AG10803 (cell line): ENCODE data around the gene SYDE1.

ENCODE experiments used
- DNase-seq: peaks from one replicate; pipeline ENCODE4 v3.0.0; 2010; ENCODE audit warnings: low read depth
- H3K4me3 ChIP-seq: 2 replicates; pipeline ENCODE4 v1.5.1; 2011; ENCODE audit warnings: mild to moderate bottlenecking, low read length, control low read depth
- TF ChIP-seq, protein P1 (sequence below): conservative IDR thresholded peaks from 2 replicates; pipeline ENCODE4 v1.5.1; 2011; ENCODE audit warnings: mild to moderate bottlenecking, low read length, control low read depth, inconsistent platforms

SYDE1 gene

DNA sequence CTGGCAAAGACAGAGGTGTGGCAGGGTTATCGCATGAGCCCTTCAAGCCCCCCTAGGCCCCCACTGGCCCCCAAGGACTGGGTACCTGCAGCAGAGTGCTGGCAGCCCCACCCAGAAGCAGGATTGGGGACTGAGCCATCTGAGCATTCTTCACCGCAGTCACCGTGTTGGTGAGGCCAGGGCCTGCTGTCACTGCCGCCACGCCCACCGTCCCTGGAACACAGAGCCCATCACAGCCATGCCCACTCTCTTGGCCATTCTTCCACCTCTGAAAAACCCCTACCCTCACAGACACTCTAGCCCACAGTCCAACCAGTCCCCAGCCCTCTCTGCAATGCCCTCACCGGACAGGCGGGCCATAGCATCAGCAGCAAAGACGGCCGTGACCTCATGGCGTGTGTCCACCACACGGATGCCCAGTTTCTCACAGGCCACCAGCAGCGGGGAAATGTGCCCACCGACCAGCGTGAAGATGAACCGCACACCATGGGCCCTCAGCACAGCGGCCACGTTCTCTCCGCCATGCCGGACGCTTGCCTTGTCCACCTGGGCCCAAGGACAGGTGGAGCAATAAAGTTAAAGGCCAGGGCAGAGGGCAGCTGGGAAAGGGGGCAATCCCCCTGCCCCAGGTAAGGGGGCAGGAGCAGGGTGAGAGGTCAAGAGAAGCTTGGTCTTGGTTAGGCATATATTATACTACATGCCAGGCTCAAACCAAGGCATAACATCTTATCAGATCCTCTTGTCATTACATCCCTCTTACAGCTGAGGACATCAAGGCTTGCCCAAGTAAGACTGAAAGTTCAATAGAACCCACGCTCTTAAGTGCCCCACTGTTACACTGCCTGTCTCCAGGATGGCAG lies 16.1 kb downstream of the SYDE1 start:
- no peak overlapping the region; the same call in 1 of the 2 replicates for H3K4me3 ChIP-seq
- no peak for DNase-seq
- TF ChIP-seq, protein P1, sequence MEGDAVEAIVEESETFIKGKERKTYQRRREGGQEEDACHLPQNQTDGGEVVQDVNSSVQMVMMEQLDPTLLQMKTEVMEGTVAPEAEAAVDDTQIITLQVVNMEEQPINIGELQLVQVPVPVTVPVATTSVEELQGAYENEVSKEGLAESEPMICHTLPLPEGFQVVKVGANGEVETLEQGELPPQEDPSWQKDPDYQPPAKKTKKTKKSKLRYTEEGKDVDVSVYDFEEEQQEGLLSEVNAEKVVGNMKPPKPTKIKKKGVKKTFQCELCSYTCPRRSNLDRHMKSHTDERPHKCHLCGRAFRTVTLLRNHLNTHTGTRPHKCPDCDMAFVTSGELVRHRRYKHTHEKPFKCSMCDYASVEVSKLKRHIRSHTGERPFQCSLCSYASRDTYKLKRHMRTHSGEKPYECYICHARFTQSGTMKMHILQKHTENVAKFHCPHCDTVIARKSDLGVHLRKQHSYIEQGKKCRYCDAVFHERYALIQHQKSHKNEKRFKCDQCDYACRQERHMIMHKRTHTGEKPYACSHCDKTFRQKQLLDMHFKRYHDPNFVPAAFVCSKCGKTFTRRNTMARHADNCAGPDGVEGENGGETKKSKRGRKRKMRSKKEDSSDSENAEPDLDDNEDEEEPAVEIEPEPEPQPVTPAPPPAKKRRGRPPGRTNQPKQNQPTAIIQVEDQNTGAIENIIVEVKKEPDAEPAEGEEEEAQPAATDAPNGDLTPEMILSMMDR: no peak

DNA sequence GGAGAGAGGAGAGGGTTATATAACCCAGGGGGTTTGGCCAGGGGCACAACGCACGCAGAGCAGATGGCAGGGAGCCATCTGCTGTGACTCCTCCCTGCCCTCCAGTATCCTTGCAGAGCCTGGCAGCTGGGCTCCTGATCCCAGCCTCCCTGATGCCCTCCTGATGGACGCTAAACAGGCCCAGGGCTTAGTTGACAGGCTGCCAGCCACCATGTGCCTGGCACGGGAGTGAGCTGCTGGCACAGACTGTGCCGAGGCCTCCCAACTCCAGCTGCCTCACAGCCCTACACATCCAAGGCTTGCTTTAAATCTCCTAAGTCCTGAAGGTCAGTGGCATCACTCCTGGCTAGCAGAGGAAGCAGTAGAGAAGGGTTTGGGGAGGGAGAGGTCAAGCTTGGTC lies 16.7 kb downstream of the SYDE1 start:
- peak; percentile 29 for DNase-seq
- peak overlapping the region; percentile 95 for H3K4me3 ChIP-seq
- TF ChIP-seq, protein P1: no peak

- no peak for DNase-seq
- TF ChIP-seq, protein P1: no peak
- H3K4me3 ChIP-seq: peak overlapping the region; percentile 95
Observed at GRCh38 chr19:15124572-15125231, 17.5 kb downstream of the SYDE1 start.

DNA sequence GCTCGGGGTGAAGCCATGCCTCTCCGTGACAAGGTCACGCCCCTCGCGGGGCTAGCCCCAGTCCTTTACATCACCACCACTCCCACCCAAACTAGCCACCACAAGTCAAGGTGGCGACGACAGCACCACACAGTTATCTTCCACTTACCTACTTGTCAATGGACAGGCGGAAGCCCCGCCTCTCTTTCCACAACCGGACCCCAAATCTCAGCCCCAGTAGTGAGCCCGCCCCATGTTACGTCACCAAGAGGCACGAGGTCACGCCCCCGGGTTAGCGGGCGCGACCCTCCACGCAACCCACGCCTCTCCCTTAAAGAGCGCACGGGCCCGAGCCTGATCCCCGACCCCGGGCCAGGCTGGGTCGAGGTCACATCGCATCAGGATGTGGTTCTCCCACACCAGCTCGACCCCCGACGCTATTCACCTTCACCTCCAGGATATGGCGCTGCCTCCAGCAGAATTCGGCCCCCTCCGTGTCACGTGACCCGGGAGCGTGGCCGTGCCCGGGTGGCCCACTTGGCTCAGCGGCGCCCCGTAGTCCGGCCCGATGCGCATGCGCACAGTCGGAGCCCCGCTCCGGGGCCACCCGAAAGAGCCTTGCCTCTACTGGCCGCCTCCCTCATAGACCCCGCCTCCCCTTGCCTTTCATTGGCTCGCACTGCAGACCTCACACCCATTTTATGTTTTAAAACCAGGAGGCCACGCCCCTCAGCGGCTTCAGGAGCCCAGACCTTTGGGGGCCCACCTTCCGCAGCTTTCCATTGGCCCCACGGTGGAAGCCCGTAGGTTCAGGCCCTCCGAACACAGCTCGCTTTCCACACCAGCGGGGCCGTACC lies 18.2 kb downstream of the SYDE1 start:
- DNase-seq: peak; percentile 95
- H3K4me3 ChIP-seq: peak overlapping the region; percentile 95
- TF ChIP-seq, protein P1: no peak

- H3K4me3 ChIP-seq: peak overlapping the region; percentile 54
- DNase-seq: no peak
- TF ChIP-seq, protein P1: no peak
Observed at GRCh38 chr19:15126131-15126910, 19.1 kb downstream of the SYDE1 start.

- DNase-seq: no peak
- no peak overlapping the region for H3K4me3 ChIP-seq
- TF ChIP-seq, protein P1: no peak
Observed at GRCh38 chr19:15128162-15128770, 21.1 kb downstream of the SYDE1 start.
